Measurements from ENCODE around the gene B4GAT1.

DNA sequence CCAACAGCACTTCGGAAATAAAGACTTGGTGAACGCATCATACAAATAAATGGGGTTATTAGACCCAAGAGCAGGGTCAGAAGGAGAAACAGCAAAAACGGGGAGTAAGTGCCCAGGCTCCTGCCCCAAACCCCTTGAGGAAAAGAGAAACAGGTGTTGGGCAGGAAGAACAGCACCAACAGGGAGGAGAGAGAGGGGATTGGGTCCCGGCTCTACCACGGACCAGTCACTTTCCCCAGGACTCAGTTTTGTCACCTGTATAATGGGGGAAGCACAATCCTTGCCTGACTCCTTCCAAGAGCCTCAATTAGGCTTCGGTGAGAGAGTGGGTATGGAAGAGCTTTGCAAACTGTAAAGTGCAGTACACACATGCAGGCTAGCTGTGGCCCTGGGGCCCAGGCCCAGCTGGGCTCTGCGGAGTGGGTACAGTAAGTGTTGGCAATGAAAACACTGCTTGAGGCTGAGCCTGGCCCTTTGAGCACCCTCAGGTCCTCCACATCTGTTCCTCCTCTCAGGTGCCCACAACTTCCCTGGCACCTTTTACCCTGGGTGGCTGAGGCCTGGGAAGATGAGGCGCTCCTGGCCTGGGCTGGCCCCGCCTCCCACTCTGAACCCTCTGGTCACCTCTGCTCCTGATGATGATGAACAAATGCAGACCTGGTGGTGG lies 15.2 kb upstream of the B4GAT1 start:
- TF ChIP-seq POLR2A (IDR thresholded peaks at IDR 0.05; ENCODE audit: low read length), result no peak
- TF ChIP-seq, protein P1, sequence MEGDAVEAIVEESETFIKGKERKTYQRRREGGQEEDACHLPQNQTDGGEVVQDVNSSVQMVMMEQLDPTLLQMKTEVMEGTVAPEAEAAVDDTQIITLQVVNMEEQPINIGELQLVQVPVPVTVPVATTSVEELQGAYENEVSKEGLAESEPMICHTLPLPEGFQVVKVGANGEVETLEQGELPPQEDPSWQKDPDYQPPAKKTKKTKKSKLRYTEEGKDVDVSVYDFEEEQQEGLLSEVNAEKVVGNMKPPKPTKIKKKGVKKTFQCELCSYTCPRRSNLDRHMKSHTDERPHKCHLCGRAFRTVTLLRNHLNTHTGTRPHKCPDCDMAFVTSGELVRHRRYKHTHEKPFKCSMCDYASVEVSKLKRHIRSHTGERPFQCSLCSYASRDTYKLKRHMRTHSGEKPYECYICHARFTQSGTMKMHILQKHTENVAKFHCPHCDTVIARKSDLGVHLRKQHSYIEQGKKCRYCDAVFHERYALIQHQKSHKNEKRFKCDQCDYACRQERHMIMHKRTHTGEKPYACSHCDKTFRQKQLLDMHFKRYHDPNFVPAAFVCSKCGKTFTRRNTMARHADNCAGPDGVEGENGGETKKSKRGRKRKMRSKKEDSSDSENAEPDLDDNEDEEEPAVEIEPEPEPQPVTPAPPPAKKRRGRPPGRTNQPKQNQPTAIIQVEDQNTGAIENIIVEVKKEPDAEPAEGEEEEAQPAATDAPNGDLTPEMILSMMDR (IDR thresholded peaks at IDR 0.05), result no peak
- no peak for TF ChIP-seq GATA3 (IDR thresholded peaks at IDR 0.05; ENCODE audit: borderline replicate concordance)
- TF ChIP-seq RCOR1 (IDR thresholded peaks at IDR 0.05; ENCODE audit: low read depth, low read length), result no peak
- no peak for TF ChIP-seq ZC3H11A (IDR thresholded peaks at IDR 0.05)
- no peak for TF ChIP-seq SREBF2 (IDR thresholded peaks at IDR 0.05)
- TF ChIP-seq, protein P2, sequence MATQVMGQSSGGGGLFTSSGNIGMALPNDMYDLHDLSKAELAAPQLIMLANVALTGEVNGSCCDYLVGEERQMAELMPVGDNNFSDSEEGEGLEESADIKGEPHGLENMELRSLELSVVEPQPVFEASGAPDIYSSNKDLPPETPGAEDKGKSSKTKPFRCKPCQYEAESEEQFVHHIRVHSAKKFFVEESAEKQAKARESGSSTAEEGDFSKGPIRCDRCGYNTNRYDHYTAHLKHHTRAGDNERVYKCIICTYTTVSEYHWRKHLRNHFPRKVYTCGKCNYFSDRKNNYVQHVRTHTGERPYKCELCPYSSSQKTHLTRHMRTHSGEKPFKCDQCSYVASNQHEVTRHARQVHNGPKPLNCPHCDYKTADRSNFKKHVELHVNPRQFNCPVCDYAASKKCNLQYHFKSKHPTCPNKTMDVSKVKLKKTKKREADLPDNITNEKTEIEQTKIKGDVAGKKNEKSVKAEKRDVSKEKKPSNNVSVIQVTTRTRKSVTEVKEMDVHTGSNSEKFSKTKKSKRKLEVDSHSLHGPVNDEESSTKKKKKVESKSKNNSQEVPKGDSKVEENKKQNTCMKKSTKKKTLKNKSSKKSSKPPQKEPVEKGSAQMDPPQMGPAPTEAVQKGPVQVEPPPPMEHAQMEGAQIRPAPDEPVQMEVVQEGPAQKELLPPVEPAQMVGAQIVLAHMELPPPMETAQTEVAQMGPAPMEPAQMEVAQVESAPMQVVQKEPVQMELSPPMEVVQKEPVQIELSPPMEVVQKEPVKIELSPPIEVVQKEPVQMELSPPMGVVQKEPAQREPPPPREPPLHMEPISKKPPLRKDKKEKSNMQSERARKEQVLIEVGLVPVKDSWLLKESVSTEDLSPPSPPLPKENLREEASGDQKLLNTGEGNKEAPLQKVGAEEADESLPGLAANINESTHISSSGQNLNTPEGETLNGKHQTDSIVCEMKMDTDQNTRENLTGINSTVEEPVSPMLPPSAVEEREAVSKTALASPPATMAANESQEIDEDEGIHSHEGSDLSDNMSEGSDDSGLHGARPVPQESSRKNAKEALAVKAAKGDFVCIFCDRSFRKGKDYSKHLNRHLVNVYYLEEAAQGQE (IDR thresholded peaks at IDR 0.05), result no peak
- no peak for TF ChIP-seq EP300 (IDR thresholded peaks at IDR 0.05)
- no peak for TF ChIP-seq JUN (IDR thresholded peaks at IDR 0.05)
- no peak for TF ChIP-seq SMC3 (IDR thresholded peaks at IDR 0.05)
- TF ChIP-seq RFX5 (IDR thresholded peaks at IDR 0.05), result no peak
